BLaER1 treated with 17β-estradiol and CSF1 and Interleukin-3, amounts not matched to agents 10 nM and 100 nM (cell line): ENCODE results near the gene STMND1.

ENCODE experiments used
- H3K27ac ChIP-seq, 11 experiments: shearing (Covaris generic); formaldehyde crosslinking; 2 replicates each; pipeline ENCODE4 v1.8.1; 2022
- H3K27me3 ChIP-seq, 11 experiments: shearing (Covaris generic); formaldehyde crosslinking; 2 replicates each; pipeline ENCODE4 v1.8.1; 2022
- H3K36me3 ChIP-seq, 11 experiments: shearing (Covaris generic); formaldehyde crosslinking; 2 replicates each; pipeline ENCODE4 v1.8.1; 2022
- H3K4me1 ChIP-seq, 10 experiments: shearing (Covaris generic); formaldehyde crosslinking; 2 replicates each; pipeline ENCODE4 v1.8.1; 2022
- H3K4me2 ChIP-seq, 11 experiments: shearing (Covaris generic); formaldehyde crosslinking; 2 replicates each; pipeline ENCODE4 v1.8.1; 2022
- H3K4me3 ChIP-seq, 10 experiments: shearing (Covaris generic); formaldehyde crosslinking; 2 replicates each; pipeline ENCODE4 v1.8.1; 2022
- H3K9ac ChIP-seq, 11 experiments: shearing (Covaris generic); formaldehyde crosslinking; 2 replicates each; pipeline ENCODE4 v1.8.1; 2022
- H3K9me3 ChIP-seq, 11 experiments: shearing (Covaris generic); formaldehyde crosslinking; replicated peaks in 1 of 11; 2 replicates each; pipeline ENCODE4 v1.8.1; 2022
- H4K20me1 ChIP-seq, 11 experiments: shearing (Covaris generic); formaldehyde crosslinking; 2 replicates each; pipeline ENCODE4 v1.8.1; 2022
- Cebpa-rat ChIP-seq, 11 experiments: shearing (Covaris generic); IDR thresholded peaks; 2 replicates each; pipeline ENCODE4 v1.8.1; 2022

The STMND1 gene

DNA sequence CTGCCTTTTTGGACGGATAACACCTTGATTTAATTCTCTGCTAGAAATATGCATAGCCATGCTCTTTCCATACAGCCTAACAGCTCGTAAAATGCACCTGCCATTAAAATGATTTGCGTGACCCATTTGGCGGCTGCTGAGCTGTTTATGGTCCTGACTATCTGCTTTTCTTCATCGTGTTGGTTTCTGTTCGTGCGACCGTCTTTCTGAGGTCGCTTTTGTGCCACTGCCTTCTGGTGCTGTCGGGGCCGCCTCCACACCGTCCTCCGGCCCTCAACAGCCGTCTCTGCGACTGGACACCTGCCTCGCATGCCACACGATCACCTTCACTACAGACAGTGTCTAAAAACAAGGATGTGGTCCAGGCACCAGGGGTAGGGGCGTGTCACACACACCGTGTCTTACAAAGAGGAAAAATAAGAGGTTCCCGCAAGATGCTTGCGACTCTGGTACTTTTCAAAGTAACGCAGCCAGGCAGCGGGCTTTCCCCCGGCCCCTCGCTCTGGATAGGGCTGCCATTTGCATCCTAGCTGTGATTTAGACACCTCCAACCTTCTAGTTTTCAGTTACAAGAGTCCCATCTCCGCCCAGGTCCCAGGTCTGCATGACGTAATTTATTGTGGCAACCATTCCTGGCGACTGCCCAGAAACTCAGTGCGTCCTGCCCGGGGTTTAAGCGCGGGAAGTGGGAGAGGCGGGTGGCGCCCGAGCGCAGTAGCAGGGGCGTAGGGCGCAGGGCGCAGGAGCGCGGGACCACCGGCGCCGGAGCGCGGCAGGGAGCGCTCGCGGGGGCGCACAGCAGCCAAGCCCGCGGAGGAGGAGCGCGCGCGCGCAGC, at the start of gene STMND1:
Gene STMND1 (plus strand): TSS at position 629 of the 836 bp plus-strand sequence. CDS start 208 bp downstream, outside the sequence.
- H3K9ac ChIP-seq = no peak within 1 kb of the TSS
- H3K27me3 ChIP-seq = no peaks in the 10 kb centered on the region
- no peaks in the 10 kb centered on the region for H3K36me3 ChIP-seq
- peak within 1 kb of the TSS in 2 of 11 experiments; percentile 25 to 35; a peak in 3 of 22 replicates for H3K4me2 ChIP-seq
- H3K4me3 ChIP-seq = no peak within 1 kb of the TSS
- no peak within 1 kb of the TSS for H3K27ac ChIP-seq
- TF ChIP-seq Cebpa-rat (IDR thresholded peaks at IDR 0.05) = no peak
- H3K9me3 ChIP-seq = peaks cover 0 to 6% (median 0%) of the 10 kb centered on the region in 11 experiments; a peak in 3 of 22 replicates
- H3K4me1 ChIP-seq = peaks cover 0 to 15% (median 0%) of the 10 kb centered on the region in 10 experiments; a peak in 6 of 20 replicates
- no peaks in the 10 kb centered on the region for H4K20me1 ChIP-seq

DNA sequence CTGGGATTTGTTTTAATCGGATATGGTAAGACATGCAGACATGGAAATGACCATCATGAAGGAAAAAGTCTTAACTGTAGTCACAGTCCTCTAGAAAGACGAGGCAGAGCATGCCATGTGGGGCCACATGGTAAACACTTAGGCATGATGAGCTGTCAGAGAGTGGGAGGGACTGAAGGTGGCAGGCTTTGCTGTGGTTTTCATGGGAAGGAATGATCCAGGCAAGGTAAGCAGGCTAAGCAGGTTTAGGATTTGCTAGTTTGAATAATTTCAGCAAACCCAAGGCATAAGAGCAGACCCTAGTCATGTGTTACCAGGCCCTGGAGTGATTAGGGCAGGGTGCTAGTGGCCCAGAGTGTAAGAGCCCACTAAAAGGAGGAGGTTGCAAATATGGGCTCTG, 47.2 kb upstream of the STMND1 start:
- Histone ChIP-seq H4K20me1 (no peaks in the 10 kb centered on the region), H3K27ac (no peak overlapping the region), H3K4me2 (no peak overlapping the region), H3K27me3 (no peaks in the 10 kb centered on the region), H3K4me3 (no peak overlapping the region), H3K36me3 (no peaks in the 10 kb centered on the region), H3K4me1 (0 out of 20 replicates have a peak, but pooled peaks cover 0 to 4% (median 0%) of the 10 kb centered on the region in 10 experiments), H3K9ac (no peak overlapping the region), H3K9me3 (no peaks in the 10 kb centered on the region)
- no peak for TF ChIP-seq Cebpa-rat (IDR thresholded peaks at IDR 0.05)

DNA sequence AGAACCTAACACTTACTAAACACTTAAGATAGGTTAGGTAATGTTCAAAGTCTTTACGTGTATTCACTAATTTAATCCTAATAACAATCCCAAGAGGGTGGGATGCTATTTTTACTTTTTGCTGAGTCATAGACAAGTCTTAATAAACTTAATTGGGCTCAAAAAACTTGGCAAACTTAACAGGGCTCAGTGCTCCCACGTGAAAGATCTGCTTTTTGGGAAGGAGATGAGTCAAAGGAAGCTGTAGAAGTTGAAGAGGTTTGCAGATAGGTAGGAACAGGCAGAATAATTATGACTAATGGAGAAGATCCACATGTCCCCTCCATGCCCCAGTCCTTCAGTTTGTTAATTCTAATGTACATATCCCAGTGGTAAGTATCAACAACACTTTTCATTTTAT, 44.5 kb upstream of the STMND1 start:
- no peaks in the 10 kb centered on the region for H3K9me3 ChIP-seq
- peaks cover 0 to 9% (median 0%) of the 10 kb centered on the region in 10 experiments; a peak in 4 of 20 replicates for H3K4me1 ChIP-seq
- H3K9ac ChIP-seq = no peak overlapping the region
- no peak for TF ChIP-seq Cebpa-rat (IDR thresholded peaks at IDR 0.05)
- H3K27me3 ChIP-seq = no peaks in the 10 kb centered on the region
- no peak overlapping the region for H3K27ac ChIP-seq
- no peaks in the 10 kb centered on the region for H4K20me1 ChIP-seq
- H3K4me3 ChIP-seq = no peak overlapping the region
- no peaks in the 10 kb centered on the region for H3K36me3 ChIP-seq
- H3K4me2 ChIP-seq = no peak overlapping the region

DNA sequence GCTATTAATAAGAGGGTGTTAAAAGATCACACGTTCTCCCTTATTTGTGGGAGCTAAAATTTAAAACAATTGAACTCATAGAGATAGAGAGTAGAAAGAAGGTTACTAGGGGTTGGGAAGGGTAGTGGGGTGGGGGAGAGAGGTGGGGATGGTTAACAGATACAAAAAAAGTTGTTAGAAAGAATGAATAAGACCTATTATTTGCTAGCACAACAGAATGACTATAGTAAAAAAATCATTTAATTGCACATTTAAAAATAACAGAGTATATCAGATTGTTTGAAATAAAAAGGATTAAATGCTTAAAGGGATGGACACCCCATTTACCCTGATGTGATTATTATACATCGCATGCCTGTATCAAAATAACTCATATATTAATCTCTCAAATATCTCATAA, 43.3 kb upstream of the STMND1 start:
- no peak overlapping the region for H3K27ac ChIP-seq
- H3K4me1 ChIP-seq = peaks cover 0 to 22% (median 0%) of the 10 kb centered on the region in 10 experiments; a peak in 4 of 20 replicates

DNA sequence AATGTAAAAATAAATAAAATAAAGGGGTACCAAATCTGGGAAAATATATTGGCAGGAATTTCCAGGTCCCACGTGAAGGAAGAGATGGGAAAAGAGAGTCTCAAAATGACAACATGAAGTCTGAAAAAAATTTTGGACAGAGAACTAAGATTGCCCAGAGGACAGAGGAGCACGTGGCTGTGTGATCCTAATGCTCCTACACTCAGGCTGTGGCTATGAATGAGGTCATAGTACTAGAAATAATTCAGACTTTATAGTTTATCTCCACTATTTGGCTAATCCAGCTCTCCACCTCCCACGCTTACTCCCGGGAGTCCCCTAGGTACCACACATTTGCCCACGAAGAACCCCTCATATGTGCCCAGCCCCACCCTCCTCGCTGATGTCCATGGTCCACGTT, 42.8 kb upstream of the STMND1 start:
- no peaks in the 10 kb centered on the region for H3K27me3 ChIP-seq
- no peak overlapping the region for H3K4me2 ChIP-seq
- peaks cover 0 to 25% (median 0%) of the 10 kb centered on the region in 10 experiments; a peak in 4 of 20 replicates for H3K4me1 ChIP-seq
- no peaks in the 10 kb centered on the region for H4K20me1 ChIP-seq
- no peak overlapping the region for H3K9ac ChIP-seq
- no peak overlapping the region for H3K27ac ChIP-seq
- no peak overlapping the region for H3K4me3 ChIP-seq
- no peaks in the 10 kb centered on the region for H3K36me3 ChIP-seq
- no peak for TF ChIP-seq Cebpa-rat (IDR thresholded peaks at IDR 0.05)
- H3K9me3 ChIP-seq = no peaks in the 10 kb centered on the region

More for the DNA sequence above, 43.3 kb upstream of the STMND1 start:
- no peaks in the 10 kb centered on the region for H3K9me3 ChIP-seq
- H3K4me3 ChIP-seq = no peak overlapping the region
- no peaks in the 10 kb centered on the region for H3K27me3 ChIP-seq
- H3K4me2 ChIP-seq = no peak overlapping the region
- H4K20me1 ChIP-seq = no peaks in the 10 kb centered on the region
- H3K9ac ChIP-seq = no peak overlapping the region
- no peaks in the 10 kb centered on the region for H3K36me3 ChIP-seq
- no peak for TF ChIP-seq Cebpa-rat (IDR thresholded peaks at IDR 0.05)

DNA sequence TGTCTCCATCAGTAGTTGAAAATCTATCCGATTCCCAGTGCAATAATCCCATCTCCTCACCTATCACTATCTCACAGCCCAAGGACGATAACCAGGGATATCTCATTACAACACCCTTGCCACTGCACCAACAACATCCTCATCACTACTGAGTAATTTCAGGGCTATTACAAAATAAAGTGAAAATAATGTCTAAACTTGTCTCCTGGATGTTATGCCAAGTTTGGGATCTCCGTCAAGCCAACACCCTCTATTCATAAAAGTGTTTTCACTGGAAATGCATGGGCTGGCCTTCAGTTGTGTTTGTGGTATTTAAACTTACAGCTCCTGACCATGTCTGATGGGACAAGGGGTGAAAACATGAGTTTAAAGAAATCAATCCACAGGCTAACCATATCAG, 42.0 kb upstream of the STMND1 start:
- Histone ChIP-seq H3K27ac (no peak overlapping the region), H3K4me1 (peaks cover 0 to 25% (median 0%) of the 10 kb centered on the region in 10 experiments; a peak in 4 of 20 replicates), H4K20me1 (no peaks in the 10 kb centered on the region), H3K4me2 (no peak overlapping the region), H3K36me3 (no peaks in the 10 kb centered on the region), H3K9me3 (no peaks in the 10 kb centered on the region), H3K4me3 (no peak overlapping the region), H3K9ac (no peak overlapping the region), H3K27me3 (no peaks in the 10 kb centered on the region)
- no peak for TF ChIP-seq Cebpa-rat (IDR thresholded peaks at IDR 0.05)

DNA sequence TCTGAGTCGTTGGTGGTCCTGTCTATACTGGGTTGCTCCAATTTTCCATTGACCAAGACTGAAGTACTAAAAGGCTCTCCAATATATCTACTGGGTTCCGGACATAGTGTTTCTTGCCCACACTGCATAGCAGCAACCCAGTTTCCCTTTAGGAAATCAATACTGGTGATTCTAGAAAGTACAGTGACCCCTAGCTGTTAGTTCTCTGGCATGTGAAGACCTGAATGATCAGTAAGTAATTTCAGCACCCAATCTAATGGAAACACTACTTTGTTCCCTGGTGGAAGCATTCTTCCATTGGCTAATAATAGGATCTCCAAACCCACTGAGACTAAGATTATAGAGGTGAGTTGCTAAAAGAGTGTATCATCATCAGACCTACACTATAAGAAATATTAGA, 40.8 kb upstream of the STMND1 start:
- no peaks in the 10 kb centered on the region for H3K36me3 ChIP-seq
- no peak overlapping the region for H3K9ac ChIP-seq
- H3K4me3 ChIP-seq = no peak overlapping the region
- no peaks in the 10 kb centered on the region for H3K9me3 ChIP-seq
- peaks cover 0 to 25% (median 0%) of the 10 kb centered on the region in 10 experiments; a peak in 4 of 20 replicates for H3K4me1 ChIP-seq
- TF ChIP-seq Cebpa-rat (IDR thresholded peaks at IDR 0.05) = no peak
- no peak overlapping the region for H3K27ac ChIP-seq
- H3K27me3 ChIP-seq = no peaks in the 10 kb centered on the region
- H4K20me1 ChIP-seq = no peaks in the 10 kb centered on the region
- no peak overlapping the region for H3K4me2 ChIP-seq

DNA sequence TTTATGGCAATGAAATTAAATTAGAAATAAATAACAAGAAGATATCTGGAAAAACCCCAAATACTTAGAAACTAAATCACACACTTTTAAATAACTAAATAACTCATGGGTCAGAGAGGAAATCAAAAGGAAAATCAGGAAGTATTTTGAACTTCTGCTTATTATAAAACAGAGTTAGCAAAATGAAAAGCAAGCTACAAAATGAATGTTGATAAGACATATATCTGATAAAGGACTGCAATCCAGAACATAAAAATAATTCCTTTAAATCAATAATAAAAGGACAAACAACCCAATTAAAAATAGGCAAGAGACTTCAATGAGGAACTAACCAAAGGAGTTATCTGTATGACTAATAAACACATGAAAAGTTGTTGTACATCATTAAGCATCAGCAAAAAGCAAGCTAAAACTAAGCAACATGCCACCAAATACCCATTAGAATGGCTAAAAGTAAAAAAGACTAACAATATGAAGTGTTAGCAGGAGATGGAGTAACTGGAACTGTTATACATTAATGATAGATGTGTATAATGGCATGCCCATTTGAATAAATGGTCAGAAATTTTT, 38.9 kb upstream of the STMND1 start:
- TF ChIP-seq Cebpa-rat (IDR thresholded peaks at IDR 0.05) = no peak
- no peaks in the 10 kb centered on the region for H3K27me3 ChIP-seq
- H3K4me3 ChIP-seq = no peak overlapping the region
- H3K36me3 ChIP-seq = no peaks in the 10 kb centered on the region
- H4K20me1 ChIP-seq = no peaks in the 10 kb centered on the region
- H3K27ac ChIP-seq = peak overlapping the region in 2 of 11 experiments; percentile 40 to 49; a peak in 5 of 22 replicates
- H3K9me3 ChIP-seq = no peaks in the 10 kb centered on the region
- H3K4me1 ChIP-seq = peaks cover 0 to 21% (median 0%) of the 10 kb centered on the region in 10 experiments; a peak in 4 of 20 replicates
- no peak overlapping the region for H3K9ac ChIP-seq
- peak overlapping the region in 2 of 11 experiments; percentile 52 to 60; a peak in 4 of 22 replicates for H3K4me2 ChIP-seq

DNA sequence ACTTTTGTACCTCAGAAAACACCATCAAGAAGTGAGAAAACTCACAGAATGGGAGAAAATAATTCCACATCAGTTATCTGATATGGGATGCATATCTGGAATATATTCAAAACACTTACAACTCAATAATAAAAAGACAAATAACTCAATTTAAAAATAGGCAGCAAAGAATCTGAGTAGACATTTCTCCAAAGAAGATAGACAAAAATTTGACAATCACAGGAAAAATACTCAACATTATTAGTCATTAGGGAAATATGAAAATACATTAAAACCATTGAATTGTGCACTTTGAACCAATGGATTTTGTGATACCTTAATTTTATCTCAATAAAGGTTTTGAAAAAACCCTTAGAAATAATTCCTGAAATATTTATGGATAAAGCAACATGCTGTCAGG, 36.9 kb upstream of the STMND1 start:
- TF ChIP-seq Cebpa-rat (IDR thresholded peaks at IDR 0.05) = no peak
- H3K4me3 ChIP-seq = no peak overlapping the region
- H4K20me1 ChIP-seq = no peaks in the 10 kb centered on the region
- peaks cover 13 to 18% (median 17%) of the 10 kb centered on the region in 11 experiments for H3K9me3 ChIP-seq
- peaks cover 0 to 21% (median 0%) of the 10 kb centered on the region in 10 experiments; a peak in 4 of 20 replicates for H3K4me1 ChIP-seq
- no peaks in the 10 kb centered on the region for H3K36me3 ChIP-seq
- H3K9ac ChIP-seq = no peak overlapping the region
- no peak overlapping the region for H3K27ac ChIP-seq
- no peak overlapping the region for H3K4me2 ChIP-seq
- H3K27me3 ChIP-seq = no peaks in the 10 kb centered on the region
